Tibial artery (tissue), 4 donors: ENCODE results near the gene GOSR2.

Experiments
- DNase-seq, 2 donors: peaks; one replicate each; pipeline ENCODE4 v3.0.0-alpha.2; 2019
- H3K27ac ChIP-seq, 2 donors: fragments of 200-600 bp; sonication (generic) in 1 of 2; 1 replicate in 1 of 2; 2 replicates in 1 of 2; pipeline ENCODE4 v1.5.1; 2018 to 2019; ENCODE audit warnings: mild to moderate bottlenecking in 1 of 2
- H3K27me3 ChIP-seq, 2 donors: fragments of 200-600 bp; sonication (generic) in 1 of 2; one replicate each; pipeline versions ENCODE4 v1.5.1 to v1.6.0; 2016 to 2019
- H3K36me3 ChIP-seq, 3 donors: fragments of 200-600 bp; sonication (generic) in 2 of 3; one replicate each; pipeline ENCODE4 v1.5.1; 2016 to 2019; ENCODE audit warnings: mild to moderate bottlenecking in 2 of 3
- H3K4me1 ChIP-seq, 4 donors: fragments of 200-600 bp; sonication (generic) in 2 of 4; 1 replicate in 3 of 4; 2 replicates in 1 of 4; pipeline ENCODE4 v1.5.1; 2016 to 2019
- H3K4me3 ChIP-seq, 2 donors: fragments of 200-600 bp; sonication (generic) in 1 of 2; 1 replicate in 1 of 2; 2 replicates in 1 of 2; pipeline ENCODE4 v1.5.1; 2018 to 2019; ENCODE audit warnings: mild to moderate bottlenecking in 2 of 2
- H3K9me3 ChIP-seq, 3 donors: fragments of 200-600 bp; sonication (generic) in 1 of 3; one replicate each; pipeline ENCODE4 v1.5.1; 2016 to 2019
- CTCF ChIP-seq, 2 experiments: fragments of 200-600 bp in 1 of 2; fragments of 450-650 bp in 1 of 2; IDR thresholded peaks; one replicate each; pipeline ENCODE4 v1.5.1; 2017 to 2019; ENCODE audit warnings: antibody characterized with exemption in 2 of 2, mild to moderate bottlenecking in 1 of 2, moderate library complexity in 1 of 2
- intact Hi-C: fragments of 100-400 bp; cut with DNase I; formaldehyde crosslinking; loops from one replicate; pipeline ENCODE4 v1.15.0; 2023; ENCODE audit warnings: low total_unique reads

GOSR2 gene

GRCh38 chr17:46943501-46944393, 20.8 kb downstream of the GOSR2 start:
- H3K4me3 ChIP-seq: no peak overlapping the region
- peaks cover 4 to 25% (median 22%) of the 10 kb centered on the region in 3 donors for H3K36me3 ChIP-seq
- peaks cover 0 to 6% of the 10 kb centered on the region in 2 donors for H3K27me3 ChIP-seq
- TF ChIP-seq CTCF (IDR thresholded peaks at IDR 0.05): no peak
- peaks cover 0 to 22% (median 17%) of the 10 kb centered on the region in 4 donors for H3K4me1 ChIP-seq
- no peak for DNase-seq
- H3K9me3 ChIP-seq: no peaks in the 10 kb centered on the region
- intact Hi-C loops: loop anchor here (5.0 kb wide), 1 partner anchor 54 kb away; no protein-coding TSS in a partner anchor
- no peak overlapping the region for H3K27ac ChIP-seq

- no peak for DNase-seq
- Histone ChIP-seq H3K36me3 (peaks cover 0 to 22% (median 15%) of the 10 kb centered on the region in 3 donors), H3K4me3 (no peak overlapping the region), H3K9me3 (no peaks in the 10 kb centered on the region), H3K27me3 (peaks cover 0 to 14% of the 10 kb centered on the region in 2 donors), H3K4me1 (peaks cover 0 to 22% (median 17%) of the 10 kb centered on the region in 4 donors), H3K27ac (no peak overlapping the region)
- intact Hi-C loops: loop anchor here (5.0 kb wide), 1 partner anchor 52 kb away; no protein-coding TSS in a partner anchor
- no peak for TF ChIP-seq CTCF (IDR thresholded peaks at IDR 0.05)
Observed at GRCh38 chr17:46944931-46945330, 22.0 kb downstream of the GOSR2 start.

GRCh38 chr17:46947216-46947615, 24.3 kb downstream of the GOSR2 start:
- Histone ChIP-seq H3K36me3 (peaks cover 0 to 12% (median 5%) of the 10 kb centered on the region in 3 donors), H3K4me3 (no peak overlapping the region), H3K27me3 (peaks cover 0 to 21% of the 10 kb centered on the region in 2 donors), H3K4me1 (peaks cover 0 to 22% (median 17%) of the 10 kb centered on the region in 4 donors), H3K9me3 (no peaks in the 10 kb centered on the region), H3K27ac (no peak overlapping the region)
- intact Hi-C loops: no loop called here
- no peak for TF ChIP-seq CTCF (IDR thresholded peaks at IDR 0.05)
- DNase-seq: no peak

- no peak overlapping the region for H3K27ac ChIP-seq
- H3K27me3 ChIP-seq: peaks cover 0 to 23% of the 10 kb centered on the region in 2 donors
- peaks cover 0 to 12% (median 5%) of the 10 kb centered on the region in 3 donors for H3K36me3 ChIP-seq
- intact Hi-C loops: no loop called here
- TF ChIP-seq CTCF (IDR thresholded peaks at IDR 0.05): no peak
- H3K9me3 ChIP-seq: no peaks in the 10 kb centered on the region
- no peak for DNase-seq
- no peak overlapping the region for H3K4me3 ChIP-seq
- H3K4me1 ChIP-seq: peaks cover 0 to 12% (median 8%) of the 10 kb centered on the region in 4 donors
Observed at GRCh38 chr17:46948544-46948943, 25.6 kb downstream of the GOSR2 start.

- Histone ChIP-seq H3K36me3 (peaks cover 0 to 12% (median 5%) of the 10 kb centered on the region in 3 donors), H3K4me3 (no peak overlapping the region), H3K4me1 (peaks cover 0 to 2% (median 0%) of the 10 kb centered on the region in 4 donors), H3K27me3 (peaks cover 0 to 23% of the 10 kb centered on the region in 2 donors), H3K27ac (no peak overlapping the region), H3K9me3 (no peaks in the 10 kb centered on the region)
- DNase-seq: no peak
- no peak for TF ChIP-seq CTCF (IDR thresholded peaks at IDR 0.05)
- intact Hi-C loops: no loop called here
Observed at GRCh38 chr17:46949291-46950174, 26.6 kb downstream of the GOSR2 start.
